ENCODE data around the gene ASNS. TPM values are rescaled to one million over a fixed set of nuclear protein-coding genes. Genes with fewer than 3 reads are reported as not detected.

The ASNS gene
- total and polyA plus RNA-seq, 12 donors, result 4.0 to 26.4 (median 11.6) TPM

GRCh38 chr7:97873606-97874005, 1.4 kb upstream of the ASNS start:
- H3K4me3 ChIP-seq, result no peak overlapping the region
- no peak overlapping the region for H3K27ac ChIP-seq
- intact Hi-C loops (cut with DNase I), result no loop called here
- DNase-seq, result no peak
- H3K36me3 ChIP-seq, result peaks cover 0 to 3% (median 0%) of the 10 kb centered on the region in 9 donors
- H3K27me3 ChIP-seq, result no peaks in the 10 kb centered on the region
- peaks cover 0 to 19% (median 8%) of the 10 kb centered on the region in 9 donors for H3K4me1 ChIP-seq
- no peaks in the 10 kb centered on the region for H3K9me3 ChIP-seq
- 50 to 76% methylated on average over 3 of the region's 3 CpGs for WGBS, 2 donors
- TF ChIP-seq, protein P1, sequence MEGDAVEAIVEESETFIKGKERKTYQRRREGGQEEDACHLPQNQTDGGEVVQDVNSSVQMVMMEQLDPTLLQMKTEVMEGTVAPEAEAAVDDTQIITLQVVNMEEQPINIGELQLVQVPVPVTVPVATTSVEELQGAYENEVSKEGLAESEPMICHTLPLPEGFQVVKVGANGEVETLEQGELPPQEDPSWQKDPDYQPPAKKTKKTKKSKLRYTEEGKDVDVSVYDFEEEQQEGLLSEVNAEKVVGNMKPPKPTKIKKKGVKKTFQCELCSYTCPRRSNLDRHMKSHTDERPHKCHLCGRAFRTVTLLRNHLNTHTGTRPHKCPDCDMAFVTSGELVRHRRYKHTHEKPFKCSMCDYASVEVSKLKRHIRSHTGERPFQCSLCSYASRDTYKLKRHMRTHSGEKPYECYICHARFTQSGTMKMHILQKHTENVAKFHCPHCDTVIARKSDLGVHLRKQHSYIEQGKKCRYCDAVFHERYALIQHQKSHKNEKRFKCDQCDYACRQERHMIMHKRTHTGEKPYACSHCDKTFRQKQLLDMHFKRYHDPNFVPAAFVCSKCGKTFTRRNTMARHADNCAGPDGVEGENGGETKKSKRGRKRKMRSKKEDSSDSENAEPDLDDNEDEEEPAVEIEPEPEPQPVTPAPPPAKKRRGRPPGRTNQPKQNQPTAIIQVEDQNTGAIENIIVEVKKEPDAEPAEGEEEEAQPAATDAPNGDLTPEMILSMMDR (IDR thresholded peaks at IDR 0.05), result no peak
- ATAC-seq, result no peak

GRCh38 chr7:97871659-97872024, 566 bp downstream of the ASNS start:
- DNase-seq (peak in 1 of 2 donors; percentile 8), ATAC-seq (peak in 5 of 8 donors; percentile 18 to 45 (median 25))
- WGBS, 2 donors, result 4 to 9% methylated on average over 21 of the region's 21 CpGs
- Histone ChIP-seq H3K4me1 (peaks cover 0 to 19% (median 8%) of the 10 kb centered on the region in 9 donors), H3K9me3 (no peaks in the 10 kb centered on the region), H3K4me3 (peak overlapping the region; percentile 55 to 85 (median 76)), H3K27ac (peak overlapping the region in 6 of 10 donors; percentile 8 to 74 (median 58)), H3K36me3 (peaks cover 0 to 19% (median 0%) of the 10 kb centered on the region in 9 donors), H3K27me3 (no peaks in the 10 kb centered on the region)
- TF ChIP-seq, protein P1 (IDR thresholded peaks at IDR 0.05), result no peak
- intact Hi-C loops (cut with DNase I), result no loop called here

GRCh38 chr7:97868788-97869187, 3.4 kb downstream of the ASNS start:
- Histone ChIP-seq H3K36me3 (peaks cover 0 to 26% (median 0%) of the 10 kb centered on the region in 9 donors), H3K4me1 (peaks cover 0 to 19% (median 8%) of the 10 kb centered on the region in 9 donors), H3K9me3 (no peaks in the 10 kb centered on the region), H3K4me3 (no peak overlapping the region), H3K27ac (no peak overlapping the region), H3K27me3 (no peaks in the 10 kb centered on the region)
- no peak for ATAC-seq
- TF ChIP-seq, protein P1 (IDR thresholded peaks at IDR 0.05), result no peak
- no peak for DNase-seq
- 77 to 89% methylated on average over 10 of the region's 10 CpGs for WGBS, 2 donors
- intact Hi-C loops (cut with DNase I), result no loop called here

DNA sequence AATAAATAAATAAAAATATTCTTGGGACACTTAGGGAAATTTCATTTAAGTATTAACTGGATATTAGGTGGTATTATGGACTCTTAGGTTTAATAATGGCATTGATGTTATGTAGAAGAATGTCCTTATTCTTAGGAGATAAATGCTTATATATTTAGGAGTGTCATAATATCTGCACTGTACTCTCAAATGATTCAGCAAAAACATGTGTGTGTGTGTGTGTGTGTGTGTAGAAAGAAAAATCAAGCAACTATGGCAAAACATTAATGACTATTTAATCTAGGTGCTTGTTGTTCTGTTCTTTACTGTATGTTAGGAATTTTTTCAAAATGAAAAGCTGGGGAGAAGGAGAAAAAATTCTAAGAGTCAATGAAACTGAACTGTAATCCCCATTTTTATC, 3.9 kb downstream of the ASNS start:
- no peak overlapping the region for H3K27ac ChIP-seq
- TF ChIP-seq, protein P1 (IDR thresholded peaks at IDR 0.05), result no peak
- ATAC-seq (no peak), DNase-seq (no peak)
- H3K36me3 ChIP-seq, result peaks cover 0 to 29% (median 0%) of the 10 kb centered on the region in 9 donors
- no peaks in the 10 kb centered on the region for H3K9me3 ChIP-seq
- intact Hi-C loops (cut with DNase I), result no loop called here
- peaks cover 0 to 19% (median 8%) of the 10 kb centered on the region in 9 donors for H3K4me1 ChIP-seq
- no peaks in the 10 kb centered on the region for H3K27me3 ChIP-seq
- no peak overlapping the region for H3K4me3 ChIP-seq
